Activated CD4-positive, CD25-positive, alpha-beta regulatory T cell treated with anti-CD3 and anti-CD28 coated beads, Interleukin-2, amount 50 U/mL, for 24 hours (primary cell): Measurements from ENCODE around the gene LRP6.

Experiments used
- ATAC-seq, 2 donors: fragments of 150-1000 bp; cut with Tn5 transposase; one replicate each; pipeline ENCODE4 v1.10.0; 2021; ENCODE audit warnings: mild to moderate bottlenecking in 1 of 2, moderate library complexity in 1 of 2

The LRP6 gene

GRCh38 chr12:12210983-12211382 is 55.9 kb downstream of the LRP6 start:
- no peak for ATAC-seq

DNA sequence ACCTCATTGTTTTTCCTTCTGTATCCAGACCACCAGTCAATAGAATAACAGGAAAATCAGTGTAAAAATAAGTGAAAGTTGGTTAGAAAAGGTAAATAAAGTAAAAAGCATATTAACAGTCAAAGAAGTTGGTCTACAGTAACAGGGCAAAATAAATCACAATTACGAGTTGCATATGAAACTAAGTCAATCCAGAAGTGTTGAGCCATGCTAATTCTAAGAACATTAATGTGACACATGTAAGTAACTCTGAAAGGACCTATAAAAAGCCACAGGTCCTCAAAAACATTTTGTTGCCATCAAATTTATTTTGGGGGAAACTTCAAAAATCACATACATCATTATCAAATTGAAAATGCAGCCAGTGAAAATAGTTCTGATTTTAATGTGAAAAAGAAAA is 56.4 kb downstream of the LRP6 start:
- no peak for ATAC-seq

DNA sequence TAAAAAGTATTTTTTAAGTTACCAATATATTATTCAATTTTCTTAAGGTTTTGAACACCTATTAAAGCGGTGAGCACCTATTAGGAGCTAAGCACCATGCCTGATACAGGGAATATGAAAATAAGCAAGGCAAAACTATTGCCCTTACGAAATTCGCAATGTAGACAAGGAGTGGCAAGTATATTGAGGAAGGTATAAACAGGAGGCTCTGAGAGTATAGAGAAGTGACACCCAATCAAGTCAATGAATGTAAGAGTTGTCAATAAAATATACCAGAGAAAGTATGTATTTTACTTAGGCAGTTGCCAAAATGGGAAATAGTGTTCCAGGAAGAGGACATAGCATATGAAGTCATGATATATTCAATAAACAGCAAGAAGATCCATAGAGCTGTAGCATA is 57.2 kb downstream of the LRP6 start:
- no peak for ATAC-seq

DNA sequence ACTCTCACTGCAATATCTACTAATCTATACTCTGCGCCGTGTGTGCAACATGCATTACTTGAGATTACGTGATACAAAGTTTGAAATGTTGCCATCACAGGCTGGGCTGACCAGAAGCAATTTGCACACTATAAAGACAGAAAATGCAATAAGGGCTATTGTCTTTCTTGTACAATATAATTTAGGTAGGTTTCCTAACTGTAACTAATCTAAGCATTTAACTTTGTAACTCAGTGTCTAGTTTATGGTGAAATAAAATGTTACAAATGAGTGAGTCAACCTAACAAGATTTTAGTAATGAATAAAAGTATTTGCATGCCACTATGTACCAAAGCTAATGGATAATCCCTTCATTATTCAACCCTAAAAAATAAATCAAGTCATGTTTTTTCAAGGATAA is 57.8 kb downstream of the LRP6 start:
- ATAC-seq: no peak

- no peak for ATAC-seq
Observed at GRCh38 chr12:12207746-12208145, 59.1 kb downstream of the LRP6 start.

GRCh38 chr12:12206776-12207388 is 60.0 kb downstream of the LRP6 start:
- no peak for ATAC-seq

DNA sequence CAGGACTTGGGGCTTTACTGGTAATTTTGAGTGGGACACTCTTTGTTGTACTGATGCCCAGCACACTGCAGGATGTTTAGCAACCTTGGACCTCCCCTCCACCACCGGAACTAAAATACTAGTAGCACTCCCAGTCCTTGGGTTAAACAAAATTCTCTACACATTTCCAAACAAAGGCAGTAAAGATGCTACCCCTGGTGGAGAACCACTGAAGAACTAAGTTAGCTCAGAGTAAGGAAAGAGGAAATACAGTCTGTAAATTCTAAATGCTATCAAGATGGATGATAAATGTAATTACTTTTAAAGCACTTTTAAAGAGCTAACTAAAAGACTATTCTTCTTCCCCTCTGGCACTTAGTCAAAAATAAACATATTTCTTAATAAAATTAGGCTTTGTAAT is 64.1 kb downstream of the LRP6 start:
- ATAC-seq: no peak

DNA sequence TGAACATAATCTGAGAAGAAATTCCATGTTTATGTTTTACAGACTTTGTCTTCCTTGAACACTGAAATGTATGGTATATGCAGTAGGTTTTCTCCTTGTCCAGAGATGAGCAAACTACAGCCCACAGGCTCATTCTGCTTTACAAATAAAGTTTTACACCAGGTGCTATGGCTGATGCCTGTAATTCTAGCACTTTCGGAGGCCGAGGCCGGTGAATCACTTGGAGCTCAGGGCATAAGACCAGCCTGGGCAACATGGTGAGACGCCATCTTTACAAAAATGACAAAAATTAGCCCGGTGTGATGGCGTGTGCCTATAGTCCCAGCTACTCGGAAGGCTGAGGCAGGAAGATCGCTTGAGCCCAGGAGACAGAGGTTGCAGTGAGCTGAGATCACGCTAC is 64.7 kb downstream of the LRP6 start:
- ATAC-seq: no peak

DNA sequence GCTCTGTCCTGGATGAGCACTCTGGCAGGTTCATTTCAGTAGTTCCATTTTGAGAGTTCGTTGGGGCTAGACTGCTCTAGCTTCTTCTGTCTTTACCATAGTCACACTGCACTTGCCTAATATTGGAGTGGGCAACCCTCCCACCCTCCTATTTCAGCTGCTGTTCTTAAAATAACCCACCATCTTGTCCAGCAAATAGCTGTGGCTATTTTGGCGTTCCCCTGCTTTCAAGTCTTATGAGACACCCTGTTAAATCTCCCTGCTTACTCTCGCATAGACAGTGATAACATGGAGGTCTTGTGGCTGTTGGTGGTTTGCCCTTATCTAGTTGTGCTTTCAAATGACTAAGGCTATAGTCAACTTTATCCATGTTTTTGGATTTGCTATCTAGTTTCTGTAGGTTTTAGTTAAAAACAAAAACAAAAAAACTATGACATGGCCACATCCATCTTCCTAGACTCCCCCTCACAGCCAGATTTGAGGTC is 65.5 kb downstream of the LRP6 start:
- no peak for ATAC-seq

- ATAC-seq: no peak
Observed at GRCh38 chr12:12200363-12200762, 66.5 kb downstream of the LRP6 start.

DNA sequence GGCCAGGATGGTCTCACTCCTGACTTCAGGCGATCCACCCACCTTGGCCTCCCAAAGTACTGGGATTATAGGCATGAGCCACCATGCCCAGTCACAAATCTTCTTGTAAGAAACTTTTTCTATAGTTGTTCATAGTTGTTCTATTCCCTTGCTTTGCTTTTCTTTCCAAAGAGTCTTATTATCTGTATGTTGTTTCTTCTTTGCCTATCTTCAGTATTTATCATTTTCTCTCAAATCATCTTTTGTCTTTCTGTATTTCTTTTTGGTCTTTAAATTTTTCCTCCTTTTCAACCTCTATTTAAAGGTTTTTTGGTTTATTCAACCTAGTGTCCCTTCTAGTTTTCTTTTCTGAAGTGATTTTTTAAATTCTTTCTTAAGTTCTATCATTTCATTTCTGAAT is 68.7 kb downstream of the LRP6 start:
- no peak for ATAC-seq

DNA sequence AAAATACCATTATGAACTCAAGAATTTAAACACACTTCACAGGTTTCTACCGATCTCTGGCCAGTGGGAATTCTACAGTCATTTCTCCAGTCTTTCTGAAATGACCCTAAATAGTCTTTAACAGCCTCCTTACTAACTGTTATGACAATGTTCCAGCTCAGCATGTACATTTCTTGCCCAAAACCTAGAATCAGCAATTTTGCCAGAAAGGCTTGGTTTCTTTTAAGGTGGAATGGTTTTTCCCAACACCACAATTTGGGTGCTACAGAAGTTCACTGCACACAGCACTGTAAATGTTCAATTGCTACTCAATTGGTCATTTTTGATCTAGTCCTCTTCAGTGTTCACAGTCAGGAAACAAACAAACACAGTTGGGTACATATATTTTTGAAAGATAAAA is 69.7 kb downstream of the LRP6 start:
- no peak for ATAC-seq

GRCh38 chr12:12195516-12195915 is 71.3 kb downstream of the LRP6 start:
- no peak for ATAC-seq

GRCh38 chr12:12195081-12195480 is 71.8 kb downstream of the LRP6 start:
- ATAC-seq: no peak

GRCh38 chr12:12194206-12194605 is 72.6 kb downstream of the LRP6 start:
- ATAC-seq: no peak

- no peak for ATAC-seq
Observed at GRCh38 chr12:12191008-12191407, 75.8 kb downstream of the LRP6 start.

- ATAC-seq: no peak
Observed at GRCh38 chr12:12190087-12190809, 76.6 kb downstream of the LRP6 start.

GRCh38 chr12:12185414-12185813 is 81.4 kb downstream of the LRP6 start:
- ATAC-seq: no peak

- no peak for ATAC-seq
Observed at GRCh38 chr12:12182703-12183365, 84.0 kb downstream of the LRP6 start.

- ATAC-seq: no peak
Observed at GRCh38 chr12:12181511-12181910, 85.3 kb downstream of the LRP6 start.

GRCh38 chr12:12180575-12180974 is 86.3 kb downstream of the LRP6 start:
- no peak for ATAC-seq

DNA sequence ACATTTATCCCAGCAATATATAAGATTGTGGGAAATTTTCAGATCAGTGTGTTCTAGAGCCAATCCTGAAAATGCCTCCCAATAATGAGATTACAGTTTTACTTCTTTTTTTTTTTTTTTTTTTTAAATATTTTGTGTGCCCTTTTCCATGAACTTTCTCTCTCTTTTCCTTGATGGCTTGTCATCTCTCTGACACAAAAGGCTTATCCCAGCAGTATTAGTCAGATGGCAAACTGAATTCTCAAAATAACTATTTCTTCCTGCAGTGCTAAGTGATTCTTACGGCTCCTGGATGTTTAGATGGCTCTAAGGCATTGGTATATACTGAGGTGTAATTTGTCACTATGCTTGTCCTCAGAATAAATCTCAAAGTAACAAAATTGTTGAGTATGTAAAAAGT is 86.7 kb downstream of the LRP6 start:
- no peak for ATAC-seq

DNA sequence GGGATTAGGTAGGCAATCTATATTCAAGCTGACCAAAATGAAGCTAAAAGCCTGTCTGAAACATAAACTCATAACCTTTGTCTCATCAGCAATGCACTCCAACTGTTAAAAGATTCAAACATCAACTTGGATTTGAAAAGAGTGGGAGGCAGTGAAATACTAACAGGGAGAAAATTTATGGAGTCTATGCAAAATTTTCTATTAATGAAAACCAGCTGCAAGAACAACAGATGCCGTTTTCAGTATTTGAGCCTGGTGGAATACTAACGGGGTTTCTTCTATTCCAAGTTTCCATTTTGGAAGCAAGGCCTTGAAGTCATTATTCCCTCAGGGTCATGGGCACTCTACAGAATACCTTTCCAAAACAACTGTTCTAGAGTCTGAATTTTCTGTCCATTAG is 88.3 kb downstream of the LRP6 start:
- ATAC-seq: no peak

DNA sequence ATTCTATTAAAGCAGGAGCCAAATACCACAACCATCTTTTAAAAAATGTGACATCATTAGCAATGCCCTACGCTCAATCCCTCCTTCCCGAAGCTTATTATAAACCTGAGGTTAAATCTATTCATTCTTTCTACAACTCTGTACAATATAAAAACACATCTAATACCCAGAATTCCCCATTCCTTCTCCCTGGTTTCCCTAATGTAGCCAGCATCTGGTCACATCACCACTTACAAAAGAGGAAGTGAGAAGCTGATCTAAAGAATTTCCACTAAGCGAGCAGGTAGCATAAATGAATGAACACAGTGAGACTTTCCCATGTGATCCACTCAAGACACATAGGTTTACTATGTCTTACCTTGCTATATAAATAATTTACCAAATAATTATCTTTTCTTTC is 90.4 kb downstream of the LRP6 start:
- no peak for ATAC-seq
